Neural progenitor cell (in vitro differentiated cells): ENCODE measurements around the gene CHMP2B. TPM values are rescaled to one million over a fixed set of nuclear protein-coding genes. Genes with fewer than 3 reads are reported as not detected.
A peak's percentile ranks its signal among the peaks of the same experiment; 100 is the strongest.
"Not testable (repeated sequence)": the region's sequence is repeated elsewhere in the genome, so short reads cannot be mapped to it uniquely, and the experiment has no call there.

Experiments used
- DNase-seq: peaks from one replicate; pipeline ENCODE4 v3.0.0-alpha.2; 2016; ENCODE audit warnings: low spot score
- H2AFZ ChIP-seq: fragments of 200-600 bp; sonication (generic); replicated peaks from 2 replicates; pipeline ENCODE4 v1.6.1; 2016; ENCODE audit warnings: antibody characterized with exemption
- H3F3A ChIP-seq: fragments of 200-600 bp; sonication (generic); 2 replicates; pipeline ENCODE4 v1.6.1; 2016; ENCODE audit warnings: antibody characterized with exemption, low read depth
- H3K27ac ChIP-seq: fragments of 200-600 bp; sonication (generic); 2 replicates; pipeline ENCODE4 v1.5.1; 2016; ENCODE audit warnings: mild to moderate bottlenecking
- H3K27me3 ChIP-seq: fragments of 200-600 bp; sonication (generic); 2 replicates; pipeline ENCODE4 v1.6.1; 2016; ENCODE audit warnings: mild to moderate bottlenecking, moderate library complexity
- H3K36me3 ChIP-seq: fragments of 200-600 bp; sonication (generic); 2 replicates; pipeline ENCODE4 v1.5.1; 2016
- H3K4me1 ChIP-seq: fragments of 200-600 bp; sonication (generic); 2 replicates; pipeline ENCODE4 v1.6.1; 2016; ENCODE audit warnings: mixed run types
- H3K4me2 ChIP-seq: fragments of 200-600 bp; sonication (generic); 2 replicates; pipeline ENCODE4 v1.6.1; 2016
- H3K4me3 ChIP-seq: fragments of 200-600 bp; sonication (generic); 2 replicates; pipeline ENCODE4 v1.5.1; 2016
- H3K79me2 ChIP-seq: fragments of 200-600 bp; sonication (generic); 2 replicates; pipeline ENCODE4 v1.6.1; 2016; ENCODE audit warnings: low read depth
- H3K9ac ChIP-seq: fragments of 200-600 bp; sonication (generic); 2 replicates; pipeline ENCODE4 v1.6.1; 2016
- H3K9me3 ChIP-seq: fragments of 200-600 bp; sonication (generic); 2 replicates; pipeline ENCODE4 v1.5.1; 2016; ENCODE audit warnings: low read depth
- H4K20me1 ChIP-seq: fragments of 200-600 bp; sonication (generic); 2 replicates; pipeline ENCODE4 v1.6.1; 2016; ENCODE audit warnings: low read depth
- H3K27ac Mint-ChIP-seq: 3 replicates; pipeline ENCODE4 v1.8.0; 2021; ENCODE audit warnings: mixed read lengths
- H3K27me3 Mint-ChIP-seq: 2 replicates; pipeline ENCODE4 v1.8.0; 2022; ENCODE audit warnings: low read depth, mild to moderate bottlenecking, inconsistent platforms, moderate library complexity, mixed read lengths; ENCODE audit not compliant: insufficient read depth
- H3K36me3 Mint-ChIP-seq: 3 replicates; pipeline ENCODE4 v1.8.0; 2021; ENCODE audit warnings: mixed read lengths
- H3K4me1 Mint-ChIP-seq: 3 replicates; pipeline ENCODE4 v1.8.0; 2021; ENCODE audit warnings: mixed read lengths
- H3K4me3 Mint-ChIP-seq: 3 replicates; pipeline ENCODE4 v1.8.0; 2021; ENCODE audit warnings: mild to moderate bottlenecking, moderate library complexity, mixed read lengths
- H3K9me3 Mint-ChIP-seq: 3 replicates; pipeline ENCODE4 v1.8.0; 2020; ENCODE audit warnings: mixed read lengths
- CTCF ChIP-seq: fragments of 200-600 bp; sonication (generic); IDR thresholded peaks from 2 replicates; pipeline ENCODE4 v1.5.1; 2017; ENCODE audit warnings: antibody characterized with exemption, mild to moderate bottlenecking
- EZH2 ChIP-seq: fragments of 200-600 bp; sonication (generic); IDR thresholded peaks from 2 replicates; pipeline ENCODE4 v1.6.1; 2017; ENCODE audit warnings: antibody characterized with exemption, mild to moderate bottlenecking, moderate library complexity
- EZH2phosphoT487 ChIP-seq: fragments of 200-600 bp; sonication (generic); IDR thresholded peaks from 2 replicates; pipeline ENCODE4 v1.6.1; 2017; ENCODE audit warnings: antibody characterized with exemption
- microRNA-seq: library from miRNA; unstranded; fragments of <30 nt; microRNA quantifications from one replicate; pipeline ENCODE4, GENCODE V29; 2016
- small RNA-seq: library from RNA; depleted of rRNA; stranded (forward); fragments of <200 nt; gene quantifications from one replicate; pipeline ENCODE3, GENCODE V24; 2015
- total RNA-seq: library from RNA; depleted of rRNA; stranded (reverse); fragments of >200 nt; gene quantifications from 2 replicates; pipeline ENCODE4 v1.2.3, GENCODE V29; 2015; ENCODE audit warnings: low replicate concordance

Gene CHMP2B
- total RNA-seq, 1 donor from 2014 or later, result 62.4 TPM

GRCh38 chr3:87287011-87287410 lies 59.9 kb downstream of the CHMP2B start:
- no peaks in the 10 kb centered on the region for H3K9me3 Mint-ChIP-seq
- Histone ChIP-seq H3K4me1 (no peaks in the 10 kb centered on the region), H3K4me3 (no peak overlapping the region), H3F3A (no peaks in the 10 kb centered on the region), H4K20me1 (no peaks in the 10 kb centered on the region), H3K4me2 (no peak overlapping the region), H3K27ac (no peak overlapping the region), H3K27me3 (no peaks in the 10 kb centered on the region), H3K36me3 (no peaks in the 10 kb centered on the region), H3K9me3 (no peaks in the 10 kb centered on the region), H3K79me2 (no peaks in the 10 kb centered on the region), H3K9ac (no peak overlapping the region), H2AFZ (no peak overlapping the region)
- no peak overlapping the region for H3K4me3 Mint-ChIP-seq
- no peaks in the 10 kb centered on the region for H3K4me1 Mint-ChIP-seq
- DNase-seq, result no peak
- H3K27ac Mint-ChIP-seq, result no peak overlapping the region
- H3K36me3 Mint-ChIP-seq, result no peaks in the 10 kb centered on the region
- TF ChIP-seq CTCF, result no peak
- no peak for TF ChIP-seq EZH2
- no peak for TF ChIP-seq EZH2phosphoT487
- peaks cover 2% of the 10 kb centered on the region for H3K27me3 Mint-ChIP-seq

- no peaks in the 10 kb centered on the region for H3K79me2 ChIP-seq
- no peak overlapping the region for H3K27ac ChIP-seq
- H3K4me3 Mint-ChIP-seq, result no peak overlapping the region
- H3K36me3 ChIP-seq, result no peaks in the 10 kb centered on the region
- no peak overlapping the region for H3K4me2 ChIP-seq
- no peaks in the 10 kb centered on the region for H3K4me1 Mint-ChIP-seq
- no peaks in the 10 kb centered on the region for H4K20me1 ChIP-seq
- no peaks in the 10 kb centered on the region for H3K36me3 Mint-ChIP-seq
- no peak overlapping the region for H3K9ac ChIP-seq
- H3F3A ChIP-seq, result no peaks in the 10 kb centered on the region
- H3K4me3 ChIP-seq, result no peak overlapping the region
- no peak overlapping the region for H2AFZ ChIP-seq
- H3K27me3 Mint-ChIP-seq, result peaks cover 2% of the 10 kb centered on the region
- H3K4me1 ChIP-seq, result no peaks in the 10 kb centered on the region
- H3K9me3 Mint-ChIP-seq, result no peaks in the 10 kb centered on the region
- no peaks in the 10 kb centered on the region for H3K27me3 ChIP-seq
- H3K9me3 ChIP-seq, result no peaks in the 10 kb centered on the region
- no peak overlapping the region for H3K27ac Mint-ChIP-seq
- no peak for TF ChIP-seq CTCF
- TF ChIP-seq EZH2phosphoT487, result no peak
- no peak for TF ChIP-seq EZH2
- DNase-seq, result no peak
These were observed 61.3 kb downstream of the CHMP2B start for GRCh38 chr3:87288446-87288845.

GRCh38 chr3:87298111-87298718 lies 71.1 kb downstream of the CHMP2B start:
- no peaks in the 10 kb centered on the region for H3K9me3 Mint-ChIP-seq
- peak; percentile 55 for DNase-seq
- H3K27ac Mint-ChIP-seq, result no peak overlapping the region
- TF ChIP-seq CTCF (peak; percentile 82), EZH2phosphoT487 (no peak)
- H3K36me3 Mint-ChIP-seq, result no peaks in the 10 kb centered on the region
- H3K79me2 ChIP-seq, result no peaks in the 10 kb centered on the region
- H4K20me1 ChIP-seq, result no peaks in the 10 kb centered on the region
- H3K9me3 ChIP-seq, result no peaks in the 10 kb centered on the region
- no peak overlapping the region for H3K27ac ChIP-seq
- H3K4me1 ChIP-seq, result no peaks in the 10 kb centered on the region
- H3K4me3 ChIP-seq, result no peak overlapping the region
- no peaks in the 10 kb centered on the region for H3K36me3 ChIP-seq
- H3K27me3 ChIP-seq, result no peaks in the 10 kb centered on the region
- no peak overlapping the region for H3K9ac ChIP-seq
- no peak overlapping the region for H3K4me2 ChIP-seq
- no peaks in the 10 kb centered on the region for H3K27me3 Mint-ChIP-seq
- H3F3A ChIP-seq, result no peaks in the 10 kb centered on the region
- H3K4me1 Mint-ChIP-seq, result no peaks in the 10 kb centered on the region
- H2AFZ ChIP-seq, result peak overlapping the region; percentile 27
- H3K4me3 Mint-ChIP-seq, result no peak overlapping the region

GRCh38 chr3:87305031-87305430 lies 77.9 kb downstream of the CHMP2B start:
- not testable (repeated sequence) for H3K9me3 ChIP-seq, H2AFZ ChIP-seq, H3K27ac ChIP-seq, H3K9me3 Mint-ChIP-seq, H3K4me3 Mint-ChIP-seq, H3K4me3 ChIP-seq, H3K27ac Mint-ChIP-seq, H3K27me3 Mint-ChIP-seq, H3K36me3 Mint-ChIP-seq, H3F3A ChIP-seq, H3K79me2 ChIP-seq, H3K4me2 ChIP-seq, H3K27me3 ChIP-seq, H3K4me1 ChIP-seq, DNase-seq, H4K20me1 ChIP-seq, H3K4me1 Mint-ChIP-seq, H3K9ac ChIP-seq, H3K36me3 ChIP-seq

Small RNA genes within 50 kb of the gene (microRNA-seq; reads per million reads assigned to microRNA genes)
- gene MIR4795, result not detected

Small RNA genes within 50 kb of the gene (small RNA-seq; reads per million reads assigned to genes)
- not detected for gene MIR4795

Other genes with a start within 250 kb of the CHMP2B start
- gene VGLL3, start 236.2 kb upstream of the CHMP2B start, total RNA-seq, result 1.2 and 1.8 TPM in 2 replicates
- not detected in 2 replicates for gene POU1F1, start 49.3 kb downstream of the CHMP2B start, total RNA-seq